ENCODE results near the gene SERPINB4.
"Not testable (repeated sequence)": the region's sequence is repeated elsewhere in the genome, so short reads cannot be mapped to it uniquely, and the experiment has no call there.

Gene SERPINB4

DNA sequence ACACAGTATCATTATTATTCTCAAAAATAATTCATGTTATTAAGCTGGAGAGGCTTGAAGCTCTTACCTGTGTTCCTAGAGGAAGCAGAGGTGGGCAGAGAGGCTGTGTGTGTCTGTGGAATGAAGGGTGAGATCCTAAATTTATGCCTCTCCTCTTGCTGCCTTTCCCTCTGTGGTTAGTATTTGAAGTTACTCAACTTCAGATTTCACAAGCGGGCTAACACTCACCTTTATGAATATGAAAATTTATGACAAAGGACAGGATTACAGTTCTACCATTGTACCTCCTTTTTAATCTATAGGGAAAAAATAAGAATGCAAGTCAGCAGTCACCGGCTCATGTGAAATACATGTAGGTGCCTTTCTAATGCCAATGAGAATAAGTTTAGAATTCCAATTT is at the start of gene SERPINB4:
Gene SERPINB4, minus strand, starts transcription at position 115 of the 400 bp plus-strand sequence. CDS start 679 bp downstream, outside the sequence.
- DNase-seq (ENCODE audit: low read depth in 2 of 2), result not testable (repeated sequence)

DNA sequence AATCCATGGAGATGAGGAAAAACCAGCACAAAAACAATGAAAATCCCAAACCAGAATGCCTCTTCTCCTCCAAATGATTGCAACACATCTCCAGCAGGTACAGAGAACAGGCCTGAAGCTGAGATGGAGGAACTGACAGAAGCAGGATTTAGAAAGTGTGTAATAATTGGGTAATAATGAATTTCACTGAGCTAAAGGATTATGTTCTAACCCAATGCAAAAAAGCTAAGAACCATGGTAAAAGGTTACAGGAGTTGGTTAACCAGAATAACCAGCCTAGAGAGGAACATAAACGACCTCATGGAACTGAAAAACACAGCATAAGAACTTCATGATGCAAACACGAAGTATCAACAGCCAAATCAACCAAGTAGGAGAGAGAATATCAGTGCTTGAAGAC is 45.0 kb upstream of the SERPINB4 start:
- DNase-seq (ENCODE audit: low read depth in 2 of 2), result no peak

DNA sequence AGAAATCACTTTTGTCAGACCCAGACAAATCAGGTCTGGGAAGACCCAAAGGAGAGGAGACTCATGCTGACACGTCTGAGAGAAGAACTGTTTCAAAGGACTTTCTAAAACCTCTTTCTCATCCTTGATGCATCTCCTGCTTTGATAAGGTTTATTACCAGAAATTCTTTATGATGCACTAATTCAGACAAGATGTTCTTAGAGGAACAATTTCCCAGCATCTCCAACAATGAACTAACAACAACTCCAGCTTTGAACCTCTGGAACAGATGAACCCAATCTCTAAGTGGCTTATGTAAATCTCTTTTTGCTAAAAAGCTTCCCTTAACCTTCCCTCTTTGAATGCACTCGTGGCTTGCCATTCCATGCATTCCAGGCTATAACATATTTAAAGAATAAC is 42.8 kb upstream of the SERPINB4 start:
- DNase-seq (ENCODE audit: low read depth in 2 of 2), result no peak

DNA sequence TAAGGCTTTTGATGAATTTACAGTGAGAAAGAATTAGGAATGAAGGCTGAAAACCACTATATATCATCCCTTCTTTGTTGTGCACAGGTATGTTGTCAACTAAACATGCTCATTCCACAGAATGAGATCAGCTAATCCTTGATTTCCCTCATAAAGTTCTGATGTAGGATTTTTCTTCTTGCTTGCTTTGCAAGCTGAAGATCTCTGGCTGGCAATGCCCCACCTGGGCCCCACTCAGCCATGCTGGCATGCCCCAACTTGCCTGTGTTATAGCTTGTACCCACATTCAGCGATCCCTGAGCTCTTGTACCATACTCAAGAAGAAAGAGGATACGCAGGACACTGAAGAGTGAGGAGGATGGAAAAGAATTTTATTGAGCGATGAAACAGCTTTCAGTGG is 40.7 kb upstream of the SERPINB4 start:
- no peak for DNase-seq (ENCODE audit: low read depth in 2 of 2)

DNA sequence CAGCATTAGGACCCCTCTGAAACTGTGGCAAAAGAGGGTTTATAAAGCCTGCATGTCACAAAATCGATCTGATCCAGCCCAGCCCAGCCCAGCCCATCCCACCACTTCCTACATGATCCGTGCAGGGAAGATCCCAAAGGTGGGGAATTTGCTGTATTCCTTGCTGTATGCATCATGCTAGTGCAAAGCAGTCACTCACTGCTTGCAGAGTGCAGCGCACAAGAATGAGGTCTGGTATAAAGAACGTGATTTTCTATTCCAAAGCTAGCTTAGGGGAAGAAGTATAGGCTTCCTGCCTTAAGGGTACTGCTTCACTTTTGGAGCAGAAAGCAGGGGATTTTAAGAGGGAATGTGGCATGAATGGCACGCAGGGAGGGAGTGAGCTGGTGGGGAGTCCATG is 39.8 kb upstream of the SERPINB4 start:
- no peak for DNase-seq (ENCODE audit: low read depth in 2 of 2)

DNA sequence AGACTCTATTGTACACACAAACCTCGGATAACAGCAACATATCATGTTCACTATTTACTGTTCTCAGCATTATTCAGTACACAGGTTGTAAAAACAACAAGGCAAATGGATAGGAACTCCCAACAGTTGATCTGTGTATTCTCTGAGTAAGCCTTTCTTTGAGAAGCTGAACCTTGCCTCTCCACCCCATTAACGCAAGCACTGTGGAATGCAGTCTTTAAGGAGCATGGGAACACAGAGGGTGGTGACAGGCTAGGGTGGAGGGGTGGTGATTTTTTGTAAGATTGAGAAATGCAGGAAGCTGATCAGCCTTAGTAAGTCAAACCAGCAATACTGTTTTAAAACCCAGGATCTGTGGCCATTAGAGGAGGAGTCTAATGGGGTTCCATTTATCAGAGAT is 39.1 kb upstream of the SERPINB4 start:
- DNase-seq (ENCODE audit: low read depth in 2 of 2), result no peak

DNA sequence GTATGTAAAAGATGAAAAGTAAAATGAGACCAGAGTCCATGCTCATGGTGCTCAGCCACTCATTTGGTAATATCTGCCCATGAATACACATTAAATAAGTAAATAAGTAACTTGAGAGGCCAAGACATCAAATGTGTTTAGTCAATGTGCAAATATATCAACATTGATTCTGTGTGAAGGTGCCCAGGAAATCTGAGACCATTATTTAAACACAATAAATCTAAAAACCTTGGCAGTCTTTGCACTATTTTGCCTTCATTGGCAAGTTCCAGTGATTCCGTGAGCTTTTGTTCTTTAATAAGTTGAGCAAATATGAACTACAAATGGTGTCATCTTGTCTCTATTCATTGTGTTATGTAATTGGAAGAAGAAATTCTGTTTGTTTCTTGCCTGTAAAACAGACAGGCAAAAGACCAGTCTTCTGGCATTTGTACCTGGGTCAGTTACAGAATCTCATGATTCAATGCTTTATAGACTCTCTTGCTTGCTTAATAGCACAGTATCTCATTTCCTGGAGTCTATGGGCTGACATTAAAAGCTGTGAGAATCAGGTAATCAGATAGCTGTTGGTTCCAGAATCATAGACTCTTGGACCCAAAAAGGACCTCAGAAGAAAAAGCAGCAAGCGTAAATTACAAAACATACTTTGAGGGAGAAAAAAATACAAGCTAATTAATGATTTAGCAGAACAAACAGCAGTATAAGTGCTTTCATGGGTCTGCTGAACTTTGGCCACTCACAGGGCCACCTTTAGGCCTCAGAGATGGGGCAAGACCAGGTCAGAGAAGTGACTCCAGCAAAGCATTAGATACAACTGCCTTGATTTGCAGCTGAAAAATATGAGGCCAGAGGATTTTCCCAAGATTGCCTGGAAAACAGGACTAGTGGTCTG is 37.6 kb upstream of the SERPINB4 start:
- DNase-seq (ENCODE audit: low read depth in 2 of 2), result no peak

DNA sequence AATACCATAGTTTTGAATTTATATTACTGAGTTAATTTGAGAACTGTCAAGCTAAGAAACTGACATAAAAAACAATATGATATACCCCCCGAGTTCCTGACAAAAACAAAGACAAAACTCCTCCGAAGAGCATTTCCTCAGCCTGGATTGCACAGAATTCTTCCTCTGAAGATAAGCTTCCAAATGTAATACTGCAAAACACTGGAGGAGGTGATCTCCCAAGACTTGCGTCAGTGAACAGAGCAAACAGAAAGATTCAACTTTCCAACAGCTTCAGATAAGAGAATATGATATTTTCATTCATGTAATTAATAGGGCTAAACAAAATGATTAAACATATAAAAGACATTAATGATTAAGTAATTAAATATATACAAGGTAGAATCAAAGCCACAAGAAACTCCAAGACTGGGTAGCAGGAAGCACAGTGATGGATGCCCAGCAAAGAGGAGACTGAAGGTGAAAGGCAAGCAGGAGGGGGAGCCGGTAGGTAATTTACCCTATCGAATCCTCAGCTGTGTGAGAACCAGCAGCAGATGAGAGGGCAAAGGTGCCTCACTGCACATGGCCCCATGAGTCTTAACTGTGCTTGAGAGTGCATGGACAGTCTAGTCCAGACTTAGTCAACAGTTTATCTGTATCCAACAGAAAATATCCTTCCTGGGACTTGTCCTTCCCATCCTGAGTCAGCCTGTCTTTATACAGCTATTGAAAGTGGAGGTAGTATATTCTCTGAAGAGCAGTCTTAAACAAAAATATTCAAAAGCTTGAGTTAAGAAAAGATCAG is 36.0 kb upstream of the SERPINB4 start:
- DNase-seq (ENCODE audit: low read depth in 2 of 2), result no peak

DNA sequence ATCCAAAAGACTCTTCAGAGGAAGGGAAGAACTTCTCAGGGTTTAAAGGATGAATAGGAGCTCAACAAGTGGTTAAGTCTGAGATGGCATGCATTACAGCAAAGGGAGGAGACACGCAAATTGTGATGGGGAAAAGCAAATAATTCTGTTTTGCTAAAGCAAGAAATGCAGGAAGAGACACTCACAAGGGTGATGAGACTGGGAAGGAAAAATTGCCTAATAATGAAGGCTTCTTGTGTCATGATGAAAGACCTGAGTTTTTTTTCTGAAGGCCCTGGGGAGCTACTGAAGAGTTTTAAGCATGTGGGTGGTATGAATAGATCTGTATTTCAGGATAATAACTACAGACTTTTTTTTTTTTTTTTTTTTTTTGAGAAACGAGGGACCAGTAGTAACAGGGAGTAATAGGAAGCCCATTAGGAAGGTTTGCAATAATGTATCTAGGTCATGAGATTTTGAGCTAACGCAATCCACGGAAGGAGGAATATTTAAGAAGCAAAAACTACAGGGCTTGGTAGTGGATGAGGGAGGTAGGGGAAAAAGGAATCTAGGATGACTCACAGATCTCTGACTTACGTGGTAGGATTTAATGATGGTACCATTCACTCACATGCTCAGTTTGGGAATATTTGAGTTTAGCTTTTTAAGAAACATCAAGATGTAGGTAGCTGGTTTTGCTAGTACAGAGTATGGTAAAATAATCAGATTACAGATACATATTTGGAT is 33.6 kb upstream of the SERPINB4 start:
- DNase-seq (ENCODE audit: low read depth in 2 of 2), result no peak

DNA sequence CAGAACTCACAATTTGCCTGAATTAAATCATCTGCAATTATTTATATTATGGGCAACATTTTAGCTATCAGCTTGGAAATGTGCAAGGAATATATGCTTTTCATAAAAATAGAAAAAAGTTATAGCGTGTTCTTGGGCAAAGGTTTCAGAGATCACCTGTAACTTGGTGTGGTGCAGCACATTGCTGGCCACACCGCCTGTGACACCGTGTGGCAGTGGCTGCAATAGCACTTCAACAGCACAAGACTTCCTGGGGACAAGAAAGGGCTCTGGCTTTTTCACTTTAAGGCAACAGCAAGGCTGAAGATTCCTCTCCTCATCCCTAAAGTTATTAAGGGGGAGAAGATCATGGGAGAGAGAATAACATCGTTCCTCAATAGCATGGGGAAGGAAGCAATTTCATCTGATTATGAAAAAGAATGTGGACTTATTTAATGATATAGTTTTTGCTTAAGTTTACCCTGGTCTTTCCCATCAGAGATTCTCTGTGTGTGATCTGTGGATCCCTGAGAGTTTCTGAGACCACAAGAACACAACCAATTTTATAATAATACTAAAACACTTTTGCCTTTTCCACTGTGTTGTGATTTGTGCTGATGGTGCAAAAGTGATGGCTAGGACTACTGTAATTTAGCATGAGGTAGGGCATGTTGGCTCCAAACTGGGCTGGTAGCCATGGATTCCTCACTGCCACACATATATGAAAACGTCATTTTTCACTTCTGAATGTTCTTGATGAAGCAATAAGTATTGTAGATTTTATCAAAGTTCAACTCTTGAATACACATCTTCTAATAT is 32.7 kb upstream of the SERPINB4 start:
- DNase-seq (ENCODE audit: low read depth in 2 of 2), result no peak

DNA sequence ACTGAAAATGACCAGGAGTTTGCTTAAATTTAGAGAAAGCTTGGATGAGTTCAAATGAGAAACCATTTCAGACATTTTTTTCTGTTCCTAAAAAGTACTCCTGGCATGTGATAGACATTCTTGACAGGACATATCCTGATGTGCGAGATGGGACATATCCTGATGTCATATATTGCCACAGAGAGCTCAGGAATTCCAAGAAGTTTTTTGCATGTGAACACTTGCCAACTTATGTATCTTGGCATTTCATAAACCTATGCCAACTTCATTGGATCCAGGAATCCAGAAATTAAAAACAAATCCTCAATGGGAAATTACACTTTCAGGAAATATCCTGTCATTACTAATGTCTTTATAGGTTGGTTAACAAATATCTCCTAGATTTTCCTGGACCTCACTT is 20.5 kb upstream of the SERPINB4 start:
- DNase-seq (ENCODE audit: low read depth in 2 of 2), result no peak

DNA sequence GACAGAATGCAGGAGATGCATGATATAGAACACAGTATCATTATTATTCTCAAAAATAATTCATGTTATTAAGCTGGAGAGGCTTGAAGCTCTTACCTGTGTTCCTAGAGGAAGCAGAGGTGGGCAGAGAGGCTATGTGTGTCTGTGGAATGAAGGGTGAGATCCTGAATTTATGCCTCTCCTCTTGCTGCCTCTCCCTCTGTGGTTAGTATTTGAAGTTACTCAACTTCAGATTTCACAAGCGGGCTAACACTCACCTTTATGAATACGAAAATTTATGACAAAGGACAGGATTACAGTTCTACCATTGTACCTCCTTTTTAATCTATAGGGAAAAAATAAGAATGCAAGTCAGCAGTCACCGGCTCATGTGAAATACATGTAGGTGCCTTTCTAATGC is 17.7 kb upstream of the SERPINB4 start, which contains the start of gene SERPINB3:
Gene SERPINB3, minus strand, starts transcription at position 144 of the 400 bp plus-strand sequence. CDS start 677 bp downstream, outside the sequence.
- not testable (repeated sequence) for DNase-seq (ENCODE audit: low read depth in 2 of 2)

DNA sequence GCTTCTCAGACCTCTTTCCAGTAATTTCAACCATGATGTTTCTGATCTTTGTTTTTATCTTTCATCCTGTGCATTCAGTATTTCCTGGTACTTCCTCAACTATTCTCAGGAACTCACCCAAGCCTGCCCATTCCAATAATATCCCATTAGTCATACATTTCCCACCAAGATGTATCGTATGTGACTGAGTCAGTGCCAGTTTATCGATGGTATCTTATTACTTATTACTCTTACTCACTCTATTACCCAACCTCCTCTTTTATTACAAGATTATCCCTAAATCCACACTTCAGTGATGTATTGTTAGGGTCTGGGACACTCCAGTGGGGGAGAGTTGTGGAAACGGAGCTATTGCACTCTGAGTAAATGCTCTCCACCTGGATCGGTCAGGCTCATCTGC is 14.9 kb upstream of the SERPINB4 start:
- DNase-seq (ENCODE audit: low read depth in 2 of 2), result not testable (repeated sequence)

DNA sequence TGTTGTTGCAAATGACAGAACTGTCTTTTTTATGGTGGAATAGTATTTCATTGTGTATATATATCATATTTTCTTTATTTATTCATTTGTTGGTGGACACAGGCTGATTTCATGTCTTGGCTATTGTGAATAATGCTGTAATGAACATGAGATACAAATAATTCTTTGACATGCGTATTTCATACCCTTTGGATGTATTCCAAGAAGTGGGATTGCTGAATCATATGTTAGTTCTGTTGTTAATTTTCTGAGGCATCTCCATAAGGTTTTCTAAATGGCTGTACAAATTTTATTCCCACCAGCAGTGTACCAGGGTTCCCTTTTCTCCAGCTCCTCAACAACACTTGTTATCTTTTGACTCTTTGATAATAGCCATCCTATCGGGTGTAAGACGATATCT is 6.2 kb upstream of the SERPINB4 start:
- not testable (repeated sequence) for DNase-seq (ENCODE audit: low read depth in 2 of 2)

DNA sequence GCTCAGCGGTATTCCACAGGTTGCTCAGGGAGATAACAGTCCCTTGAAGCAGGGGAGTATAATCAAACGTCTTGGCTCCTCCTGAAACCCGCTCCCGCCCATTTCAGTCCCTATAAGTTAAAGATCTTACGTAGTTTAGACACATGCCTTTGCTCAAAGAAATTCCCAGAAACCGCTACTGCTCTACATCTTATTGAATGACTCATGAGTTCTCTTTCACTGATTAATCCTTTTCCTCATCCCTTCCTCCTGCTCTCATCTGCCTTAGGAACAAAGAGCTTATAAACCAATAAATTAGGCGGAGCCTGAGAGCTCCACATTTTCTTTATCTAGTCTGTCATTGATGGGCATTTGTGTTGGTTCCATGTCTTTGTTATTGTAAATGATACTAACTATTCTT is 4.2 kb upstream of the SERPINB4 start:
- no peak for DNase-seq (ENCODE audit: low read depth in 2 of 2)

DNA sequence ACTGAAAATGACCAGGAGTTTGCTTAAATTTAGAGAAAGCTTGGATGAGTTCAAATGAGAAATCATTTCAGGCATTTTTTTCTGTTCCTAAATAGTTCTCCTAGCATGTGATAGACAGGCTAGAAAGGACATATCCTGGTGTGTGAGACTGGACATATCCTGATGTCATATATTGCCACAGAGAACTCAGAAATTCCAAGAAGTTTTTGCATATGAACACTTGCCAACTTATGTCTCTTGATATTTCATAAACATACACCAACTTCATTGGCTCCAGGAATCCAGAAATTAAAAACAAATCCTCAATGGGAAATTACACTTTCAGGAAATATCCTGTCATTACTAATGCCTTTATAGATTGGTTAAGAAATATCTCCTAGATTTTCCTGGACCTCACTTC is 2.9 kb upstream of the SERPINB4 start:
- no peak for DNase-seq (ENCODE audit: low read depth in 2 of 2)

DNA sequence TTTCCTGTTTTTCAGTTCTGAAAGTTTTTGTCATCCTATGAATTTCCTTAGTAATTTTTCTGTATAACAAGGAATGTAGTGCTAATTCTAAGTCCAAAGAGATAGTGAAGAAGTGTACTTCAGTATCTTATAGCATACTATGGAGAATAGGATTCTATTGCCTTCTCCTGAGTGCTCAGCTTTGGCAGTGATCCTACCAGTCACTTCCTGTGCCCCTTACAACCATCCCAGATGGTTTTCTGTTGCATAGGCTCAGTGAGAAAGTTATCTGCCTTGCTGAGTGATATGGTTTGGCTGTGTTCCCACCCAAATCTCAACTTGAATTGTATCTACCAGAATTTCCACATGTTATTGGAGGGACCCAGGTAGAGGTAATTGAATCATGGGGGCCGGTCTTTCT is 638 bp upstream of the SERPINB4 start:
- not testable (repeated sequence) for DNase-seq (ENCODE audit: low read depth in 2 of 2)

DNA sequence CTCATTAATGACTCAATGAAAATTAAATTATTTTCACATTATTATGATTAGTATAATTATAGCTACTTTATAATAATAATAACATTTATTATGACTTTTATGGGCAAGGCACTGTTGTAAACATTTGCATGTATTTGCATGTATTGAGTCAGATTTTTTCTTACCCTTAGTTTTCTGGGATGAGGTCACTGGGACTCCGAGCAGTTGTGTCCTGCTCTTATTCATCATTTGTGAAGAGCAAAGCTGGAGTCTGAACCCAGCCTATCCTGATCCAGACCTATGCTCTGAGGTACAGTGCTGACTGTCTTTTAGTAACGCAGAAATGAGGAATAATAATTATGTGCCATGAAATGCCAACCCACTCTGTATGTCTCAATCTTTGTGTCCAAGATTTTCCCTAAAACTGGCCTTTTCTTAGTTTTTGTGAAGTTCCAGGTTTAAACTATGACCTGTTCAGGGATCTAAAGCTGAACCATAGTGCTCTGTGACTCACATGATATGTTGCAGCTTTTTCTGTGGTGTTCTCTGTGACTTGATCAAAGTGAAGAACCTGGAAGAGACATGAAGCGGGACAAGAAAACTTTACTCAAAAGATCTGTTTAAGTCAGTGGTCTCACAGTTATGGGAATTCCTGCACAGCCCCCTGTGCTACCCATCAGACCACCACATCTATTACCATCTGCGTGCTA is 1.2 kb downstream of the SERPINB4 start:
- DNase-seq (ENCODE audit: low read depth in 2 of 2), result not testable (repeated sequence)

DNA sequence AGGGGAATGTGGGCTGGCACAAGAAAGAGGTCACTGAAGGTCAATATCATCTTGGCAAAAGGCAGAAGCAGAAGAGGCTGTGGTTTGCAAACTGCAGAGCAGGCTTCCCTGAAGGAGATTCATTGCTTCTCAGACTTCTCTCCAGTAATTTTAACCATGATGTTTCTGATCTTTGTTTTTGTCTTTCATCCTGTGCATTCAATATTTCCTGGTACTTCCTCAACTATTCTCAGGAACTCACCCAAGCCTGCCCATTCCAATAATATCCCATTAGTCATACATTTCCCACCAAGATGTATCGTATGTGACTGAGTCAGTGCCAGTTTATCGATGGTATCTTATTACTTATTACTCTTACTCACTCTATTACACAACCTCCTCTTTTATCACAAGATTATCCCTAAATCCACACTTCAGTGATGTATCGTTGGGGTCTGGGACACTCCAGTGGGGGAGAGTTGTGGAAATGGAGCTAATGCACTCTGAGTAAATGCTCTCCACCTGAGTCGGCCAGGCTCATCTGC is 2.8 kb downstream of the SERPINB4 start:
- DNase-seq (ENCODE audit: low read depth in 2 of 2), result not testable (repeated sequence)

DNA sequence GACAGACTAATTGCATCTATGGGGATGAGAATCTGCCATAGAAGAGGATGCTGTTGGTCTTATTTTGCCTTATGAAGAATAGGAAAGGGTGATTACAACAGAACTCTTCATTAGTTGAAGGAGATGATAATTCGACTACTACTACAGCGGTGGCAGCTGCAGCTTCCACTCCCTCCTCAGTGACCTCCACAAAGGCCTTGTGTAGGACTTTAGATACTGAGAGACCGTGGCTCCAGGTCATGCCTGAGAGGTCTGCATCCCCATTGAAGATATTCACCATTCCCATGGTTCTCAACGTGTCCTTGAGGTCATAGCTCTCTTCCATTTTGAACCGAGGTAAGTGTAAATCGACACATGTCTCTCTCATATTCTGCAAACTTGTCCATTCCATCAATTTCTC is 6.4 kb downstream of the SERPINB4 start:
- no peak for DNase-seq (ENCODE audit: low read depth in 2 of 2)

Data from stimulated activated CD4-positive, alpha-beta T cell treated with anti-CD3 and anti-CD28 coated beads, Interleukin-1b, Interleukin-23, amount 100 ng/mL, for 1 hour (primary cell).